GM15510 (cell line): ENCODE data around the gene GPA33.

Experiments
- POLR2A ChIP-seq: IDR thresholded peaks from 3 replicates; pipeline ENCODE4 v1.6.1; 2011; ENCODE audit warnings: borderline replicate concordance; ENCODE audit not compliant: insufficient read length; ENCODE audit errors: extremely low read depth

Gene GPA33

GRCh38 chr1:167090314-167090942 is at the start of gene GPA33:
GPA33 (minus strand) TSS chr1:167090377; CDS start chr1:167090287, 90 bp downstream.
- no peak for TF ChIP-seq POLR2A

- TF ChIP-seq POLR2A, result no peak
Observed at GRCh38 chr1:167138703-167139102, 48.5 kb upstream of the GPA33 start.

- no peak for TF ChIP-seq POLR2A
Observed at GRCh38 chr1:167137793-167138510, 47.8 kb upstream of the GPA33 start.

GRCh38 chr1:167137332-167137781 is 47.2 kb upstream of the GPA33 start:
- no peak for TF ChIP-seq POLR2A

GRCh38 chr1:167136806-167137205 is 46.6 kb upstream of the GPA33 start:
- TF ChIP-seq POLR2A, result no peak

GRCh38 chr1:167136191-167136614 is 46.0 kb upstream of the GPA33 start:
- TF ChIP-seq POLR2A, result no peak

GRCh38 chr1:167135281-167135840 is 45.2 kb upstream of the GPA33 start:
- TF ChIP-seq POLR2A, result no peak

- no peak for TF ChIP-seq POLR2A
Observed at GRCh38 chr1:167132301-167133010, 42.3 kb upstream of the GPA33 start.

- no peak for TF ChIP-seq POLR2A
Observed at GRCh38 chr1:167130829-167131510, 40.8 kb upstream of the GPA33 start.

GRCh38 chr1:167128261-167129227 is 38.4 kb upstream of the GPA33 start:
- TF ChIP-seq POLR2A, result no peak

- no peak for TF ChIP-seq POLR2A
Observed at GRCh38 chr1:167127661-167128060, 37.5 kb upstream of the GPA33 start.

GRCh38 chr1:167127236-167127635 is 37.1 kb upstream of the GPA33 start:
- no peak for TF ChIP-seq POLR2A

GRCh38 chr1:167126811-167127210 is 36.6 kb upstream of the GPA33 start:
- no peak for TF ChIP-seq POLR2A
